Renal cortical epithelial cell (primary cell): ENCODE measurements around the gene PLPPR3. TPM values are rescaled to one million over a fixed set of nuclear protein-coding genes. Genes with fewer than 3 reads are reported as not detected.
A peak's percentile ranks its signal among the peaks of the same experiment; 100 is the strongest.

Experiments
- DNase-seq: peaks from one replicate; pipeline ENCODE4 v3.0.0-alpha.2; 2011; ENCODE audit warnings: low read depth
- total RNA-seq: library from RNA; depleted of rRNA; stranded (reverse); fragments of >200 nt; gene quantifications from 2 replicates; pipeline ENCODE4 v1.2.3, GENCODE V29; 2014

Gene PLPPR3
- total RNA-seq, result 0.50 and 0.87 TPM in 2 replicates

GRCh38 chr19:821825-822503, at the start of gene PLPPR3:
TSS of gene PLPPR3 (minus strand) at chr19:821955. CDS start at chr19:821559, 396 bp downstream.
- no peak for DNase-seq

- DNase-seq, result no peak
Observed at GRCh38 chr19:870963-871401, 49.2 kb upstream of the PLPPR3 start.

GRCh38 chr19:870314-870713, 48.6 kb upstream of the PLPPR3 start:
- no peak for DNase-seq

DNA sequence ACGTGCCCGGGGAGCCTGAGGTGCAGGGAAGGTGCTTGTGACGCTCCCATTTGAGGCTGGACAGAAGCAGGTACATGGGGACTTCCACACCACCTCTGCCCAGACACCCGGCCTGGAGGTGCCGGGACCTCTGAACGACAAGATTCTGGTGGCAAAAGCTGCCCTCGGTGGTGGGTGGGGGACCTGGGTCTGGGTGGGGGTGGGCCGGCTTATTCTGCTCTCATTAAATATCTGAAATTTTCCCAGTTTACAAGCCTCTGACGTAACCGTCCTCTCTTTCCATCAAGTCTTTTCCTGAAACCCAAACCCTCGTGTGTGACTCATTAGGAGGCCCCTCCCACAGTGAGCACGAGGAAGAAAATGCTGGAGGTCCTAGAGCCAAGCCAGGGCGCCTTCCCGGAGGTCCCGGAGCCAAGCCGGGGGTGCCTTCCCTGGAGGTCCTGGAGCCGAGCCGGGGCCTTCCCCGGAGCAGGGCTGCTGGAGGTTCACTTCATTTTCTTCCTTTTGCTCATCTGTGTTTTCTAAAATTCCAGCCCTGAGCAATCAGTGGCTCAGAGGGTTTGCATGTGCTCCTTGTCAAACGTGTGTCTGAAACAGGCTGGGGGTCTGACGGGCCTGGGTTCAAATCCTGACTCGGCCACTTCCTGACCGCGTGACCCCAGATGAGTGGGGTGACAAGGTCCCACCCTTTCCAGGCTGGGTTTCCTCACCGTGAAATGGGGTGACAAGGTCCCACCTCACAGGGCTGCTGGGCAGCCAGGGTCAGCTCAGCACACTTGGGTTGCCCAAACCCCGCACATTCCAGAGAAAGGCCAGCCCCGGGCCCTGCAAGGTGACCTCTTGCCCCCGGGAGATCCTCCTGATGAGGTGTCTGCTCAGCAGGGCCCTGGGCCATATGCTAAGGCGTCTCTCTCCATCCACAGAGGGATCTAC, 47.8 kb upstream of the PLPPR3 start:
- DNase-seq, result peak; percentile 43

- no peak for DNase-seq
Observed at GRCh38 chr19:868458-869244, 46.9 kb upstream of the PLPPR3 start.

DNA sequence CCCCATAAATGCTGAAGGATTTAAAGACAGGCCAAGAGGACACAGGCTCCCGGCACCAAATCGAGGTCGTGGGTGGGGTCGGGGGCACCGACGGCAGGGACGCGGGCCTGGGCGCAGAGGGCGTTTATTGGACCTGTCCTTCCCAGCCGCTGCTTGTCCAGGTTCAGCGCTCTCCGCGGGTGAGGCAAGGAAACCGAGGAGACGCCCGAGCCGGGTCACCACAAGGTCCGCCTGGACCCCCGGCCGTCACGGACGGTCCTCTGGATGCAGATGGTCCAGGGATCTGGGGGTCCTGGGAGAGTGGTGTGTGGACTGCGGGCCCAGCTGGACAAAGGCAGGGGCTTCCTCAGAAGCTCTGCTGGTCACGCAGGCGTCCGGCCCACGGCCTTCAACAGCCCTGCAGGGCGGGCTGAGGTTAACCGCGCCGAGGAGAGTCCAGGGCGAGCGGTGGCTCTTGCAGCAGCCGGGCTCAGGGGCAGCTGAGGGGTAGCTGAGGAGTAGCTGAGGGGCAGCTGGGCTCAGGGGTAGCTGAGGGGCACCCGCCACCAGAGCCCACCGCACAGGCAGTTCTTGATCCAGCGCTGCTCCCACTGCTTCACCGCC, 46.2 kb upstream of the PLPPR3 start:
- DNase-seq, result no peak

- no peak for DNase-seq
Observed at GRCh38 chr19:867301-867793, 45.6 kb upstream of the PLPPR3 start.

DNA sequence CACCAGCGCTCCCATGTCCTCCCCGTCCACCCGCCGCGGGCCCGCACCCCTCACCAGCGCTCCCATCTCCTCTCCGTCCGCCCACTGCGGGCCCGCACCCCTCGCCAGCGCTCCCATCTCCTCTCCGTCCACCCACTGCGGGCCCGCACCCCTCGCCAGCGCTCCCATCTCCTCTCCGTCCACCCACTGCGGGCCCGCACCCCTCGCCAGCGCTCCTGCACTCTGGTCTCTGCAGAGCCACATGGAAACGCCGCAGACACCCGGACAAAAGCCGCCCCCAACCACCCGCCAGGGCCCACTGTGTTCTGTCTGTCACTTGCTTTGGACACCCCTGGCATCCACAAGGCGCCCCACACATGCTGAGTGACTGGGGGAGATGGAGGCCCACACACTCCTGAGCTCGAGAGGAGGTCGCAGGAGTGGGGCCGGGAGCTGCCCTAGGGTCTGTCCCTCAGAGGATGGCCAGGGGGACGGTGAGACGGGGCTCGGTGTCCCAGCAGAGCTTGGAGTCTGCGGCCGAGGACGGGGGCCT, 45.1 kb upstream of the PLPPR3 start:
- DNase-seq, result no peak

DNA sequence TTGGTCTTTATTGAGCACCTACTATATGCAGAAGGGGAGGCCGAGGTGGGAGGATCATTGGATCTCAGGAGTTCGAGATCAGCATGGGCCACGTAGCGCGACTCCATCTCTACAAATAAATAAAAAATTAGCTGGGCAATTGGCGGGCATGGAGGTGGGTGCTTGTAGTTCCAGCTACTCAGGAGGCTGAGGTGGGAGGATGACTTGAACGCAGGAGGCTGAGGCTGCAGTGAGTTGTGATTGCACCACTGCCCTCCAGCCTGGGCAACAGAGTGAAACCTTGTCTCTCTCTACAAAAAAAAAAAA, 41.5 kb upstream of the PLPPR3 start:
- DNase-seq, result no peak

DNA sequence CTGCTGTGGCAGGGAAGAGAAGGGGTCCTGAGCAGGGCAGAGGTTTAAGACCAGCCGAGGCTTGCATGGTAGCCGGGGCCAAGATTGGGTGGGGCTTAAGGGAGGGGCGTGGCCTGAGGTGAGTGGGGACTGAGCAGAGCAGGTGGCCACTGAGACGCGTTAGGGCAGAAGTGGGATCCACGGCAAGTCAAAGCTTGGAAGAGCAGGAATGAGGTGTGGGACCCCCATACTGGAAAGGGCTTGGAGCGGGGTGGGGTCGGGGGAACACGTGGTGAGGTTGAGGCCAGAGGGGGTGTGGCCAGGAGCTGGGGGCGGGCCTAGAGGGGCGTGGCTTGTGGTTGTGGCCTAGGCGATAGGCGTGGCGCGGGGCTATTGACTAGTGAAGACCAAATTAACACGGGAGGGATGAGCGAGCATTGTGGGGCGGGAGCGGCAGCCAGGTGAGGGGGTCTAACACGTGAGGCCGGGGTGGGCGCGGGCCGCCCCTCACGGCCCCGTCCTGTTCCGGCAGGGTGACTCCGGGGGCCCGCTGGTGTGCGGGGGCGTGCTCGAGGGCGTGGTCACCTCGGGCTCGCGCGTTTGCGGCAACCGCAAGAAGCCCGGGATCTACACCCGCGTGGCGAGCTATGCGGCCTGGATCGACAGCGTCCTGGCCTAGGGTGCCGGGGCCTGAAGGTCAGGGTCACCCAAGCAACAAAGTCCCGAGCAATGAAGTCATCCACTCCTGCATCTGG, 41.0 kb upstream of the PLPPR3 start:
- DNase-seq, result no peak

DNA sequence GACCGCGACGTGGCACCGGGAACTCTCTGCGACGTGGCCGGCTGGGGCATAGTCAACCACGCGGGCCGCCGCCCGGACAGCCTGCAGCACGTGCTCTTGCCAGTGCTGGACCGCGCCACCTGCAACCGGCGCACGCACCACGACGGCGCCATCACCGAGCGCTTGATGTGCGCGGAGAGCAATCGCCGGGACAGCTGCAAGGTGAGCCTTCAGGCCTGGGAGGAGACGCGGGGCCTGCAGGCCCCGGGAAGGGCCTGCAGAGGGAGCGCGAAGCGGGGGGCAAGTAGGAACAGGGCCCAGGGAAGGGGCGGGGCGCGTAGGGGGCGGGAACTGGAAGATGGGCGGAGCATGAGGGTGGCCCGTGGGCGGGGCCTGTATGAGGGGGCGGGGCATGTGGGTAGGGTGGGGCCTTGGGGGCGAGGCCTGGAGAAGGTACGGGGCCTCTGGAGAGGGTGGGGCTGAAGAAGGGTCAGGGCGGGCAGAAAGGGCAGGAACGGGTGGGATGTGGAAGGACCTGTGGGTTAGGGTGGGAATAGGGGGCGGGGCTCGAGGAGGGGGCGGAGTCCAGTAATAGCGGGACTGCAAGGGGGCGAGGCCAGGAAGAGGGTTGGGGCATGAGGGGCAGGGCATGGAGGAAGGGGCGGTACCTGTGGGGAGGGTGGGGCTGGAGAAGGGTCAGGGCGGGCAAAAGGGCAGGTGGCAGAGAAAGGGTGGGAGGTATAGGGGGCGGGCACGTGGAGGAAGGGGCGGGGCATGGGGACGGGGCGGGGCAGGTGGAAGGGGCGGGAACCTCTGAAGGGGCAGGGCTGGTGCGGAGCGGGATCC, 40.2 kb upstream of the PLPPR3 start:
- no peak for DNase-seq

GRCh38 chr19:861141-861755, 39.5 kb upstream of the PLPPR3 start:
- no peak for DNase-seq

- DNase-seq, result no peak
Observed at GRCh38 chr19:858868-859843, 37.4 kb upstream of the PLPPR3 start, which contains the start of gene CFD. TSS of gene CFD (plus strand) at chr19:859664. CDS start at chr19:859690, 26 bp downstream.

DNA sequence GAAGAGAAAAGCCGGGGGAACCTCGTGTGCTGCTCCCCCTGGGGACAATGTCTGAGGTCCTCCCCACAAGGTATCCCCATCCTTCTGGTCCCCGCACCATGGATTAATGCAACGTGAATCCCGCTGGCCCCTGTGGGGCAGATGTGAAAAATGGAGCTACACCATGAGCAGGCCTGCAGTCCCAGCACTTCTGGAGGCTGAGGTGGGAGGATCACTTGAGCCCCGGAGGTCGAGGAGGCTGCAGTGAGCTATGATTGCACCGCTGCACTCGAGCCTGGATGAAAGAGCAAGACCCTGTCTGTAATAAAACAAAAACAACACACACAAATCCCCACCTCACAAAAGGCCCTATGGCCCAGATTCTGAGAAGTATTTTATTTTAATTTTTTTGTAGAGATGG, 36.5 kb upstream of the PLPPR3 start:
- DNase-seq, result no peak

- DNase-seq, result no peak
Observed at GRCh38 chr19:855566-856120, 33.9 kb upstream of the PLPPR3 start.

DNA sequence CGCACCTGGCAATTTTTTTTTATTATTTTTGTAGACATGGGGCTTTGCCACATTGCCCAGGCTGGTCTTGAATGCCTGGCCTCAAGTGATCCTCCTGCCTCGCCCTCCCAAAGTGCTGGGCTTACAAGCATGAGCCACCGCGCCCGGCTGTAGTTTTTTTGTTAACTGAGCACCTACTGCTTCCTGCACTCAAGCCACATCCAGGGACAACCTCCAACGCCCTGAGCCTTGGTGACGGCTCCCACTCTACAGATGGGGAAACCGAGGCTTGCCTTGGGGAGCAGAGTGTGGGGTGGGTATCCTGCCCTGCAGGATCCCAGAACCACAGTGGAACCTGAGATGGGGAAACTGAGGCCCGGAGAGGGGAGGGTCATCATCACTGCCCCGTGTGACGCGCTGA, 33.4 kb upstream of the PLPPR3 start:
- DNase-seq, result no peak

GRCh38 chr19:854549-854948, 32.8 kb upstream of the PLPPR3 start:
- no peak for DNase-seq
